KBM-7 (cell line): ENCODE measurements around the gene ITGA11.

Source experiments
- DNase-seq: peaks from one replicate; pipeline ENCODE4 v3.0.0-alpha.2; 2015
- in situ Hi-C: fragments of 300-500 bp; cut with MboI; formaldehyde crosslinking; loops from 2 replicates; pipeline ENCODE4 v1.14.3; 2020; ENCODE audit warnings: low sequenced_read_pairs, low pct_unique_long_range_greater_than_20kb, mixed read lengths

The ITGA11 gene

GRCh38 chr15:68344600-68344999 lies 87.4 kb downstream of the ITGA11 start:
- DNase-seq = no peak
- in situ Hi-C loops = no loop called here

- no peak for DNase-seq
- in situ Hi-C loops = no loop called here
These were observed 88.3 kb downstream of the ITGA11 start for GRCh38 chr15:68343579-68344225.

GRCh38 chr15:68341760-68342725 lies 89.9 kb downstream of the ITGA11 start:
- in situ Hi-C loops = no loop called here
- DNase-seq = peak; percentile 52

- in situ Hi-C loops = no loop called here
- DNase-seq = no peak
These were observed 91.0 kb downstream of the ITGA11 start for GRCh38 chr15:68340726-68341671.

GRCh38 chr15:68339481-68339880 lies 92.5 kb downstream of the ITGA11 start:
- DNase-seq = no peak
- in situ Hi-C loops = no loop called here

- no peak for DNase-seq
- in situ Hi-C loops = no loop called here
These were observed 94.1 kb downstream of the ITGA11 start for GRCh38 chr15:68337826-68338225.

GRCh38 chr15:68336516-68336915 lies 95.4 kb downstream of the ITGA11 start:
- DNase-seq = no peak
- in situ Hi-C loops = no loop called here

GRCh38 chr15:68335655-68336054 lies 96.3 kb downstream of the ITGA11 start:
- in situ Hi-C loops = no loop called here
- no peak for DNase-seq

- DNase-seq = no peak
- in situ Hi-C loops = no loop called here
These were observed 96.7 kb downstream of the ITGA11 start for GRCh38 chr15:68335251-68335650.

- in situ Hi-C loops = no loop called here
- DNase-seq = peak; percentile 69
These were observed 97.3 kb downstream of the ITGA11 start for GRCh38 chr15:68334661-68335124.

- in situ Hi-C loops = no loop called here
- DNase-seq = peak; percentile 76
These were observed 98.0 kb downstream of the ITGA11 start for GRCh38 chr15:68333775-68334470.

GRCh38 chr15:68332266-68332665 lies 99.7 kb downstream of the ITGA11 start:
- DNase-seq = no peak
- in situ Hi-C loops = no loop called here

- in situ Hi-C loops = no loop called here
These were observed 101.1 kb downstream of the ITGA11 start for GRCh38 chr15:68330901-68331300.

GRCh38 chr15:68330416-68330815 lies 101.5 kb downstream of the ITGA11 start:
- in situ Hi-C loops = no loop called here
- no peak for DNase-seq

More at GRCh38 chr15:68330901-68331300, 101.1 kb downstream of the ITGA11 start:
- no peak for DNase-seq

GRCh38 chr15:68328964-68329363 lies 103.0 kb downstream of the ITGA11 start:
- in situ Hi-C loops = no loop called here
- no peak for DNase-seq

GRCh38 chr15:68328443-68328842 lies 103.5 kb downstream of the ITGA11 start:
- in situ Hi-C loops = no loop called here
- no peak for DNase-seq

- DNase-seq = peak; percentile 89
- in situ Hi-C loops = no loop called here
These were observed 105.1 kb downstream of the ITGA11 start for GRCh38 chr15:68326711-68327354.

GRCh38 chr15:68325726-68326125 lies 106.2 kb downstream of the ITGA11 start:
- in situ Hi-C loops = no loop called here

More at GRCh38 chr15:68325726-68326125, 106.2 kb downstream of the ITGA11 start:
- no peak for DNase-seq
